GM23338 (cell line): ENCODE results near the gene CCDC120. TPM values are rescaled to one million over a fixed set of nuclear protein-coding genes. Genes with fewer than 3 reads are reported as not detected.

Experiments used
- ATAC-seq: fragments of 200-7000 bp; cut with Tn5 transposase; 3 replicates; pipeline ENCODE4 v1.9.1; 2020
- DNase-seq: peaks from one replicate; pipeline ENCODE4 v3.0.0-alpha.2; 2015; ENCODE audit warnings: low spot score
- H2AFZ ChIP-seq: fragments of 200-600 bp; sonication (generic); 2 replicates; pipeline ENCODE4 v1.8.0; 2016; ENCODE audit warnings: antibody characterized with exemption, mild to moderate bottlenecking, moderate library complexity
- H3F3A ChIP-seq: fragments of 200-600 bp; sonication (generic); replicated peaks from 2 replicates; pipeline ENCODE4 v1.8.0; 2017; ENCODE audit warnings: antibody characterized with exemption, mixed run types, low read depth
- H3K27ac ChIP-seq: fragments of 200-600 bp; sonication (generic); 2 replicates; pipeline ENCODE4 v1.6.1; 2016; ENCODE audit warnings: low read depth
- H3K27me3 ChIP-seq: fragments of 200-600 bp; sonication (generic); 2 replicates; pipeline ENCODE4 v1.8.0; 2016; ENCODE audit warnings: mild to moderate bottlenecking, mixed run types, moderate library complexity; ENCODE audit not compliant: insufficient read depth
- H3K36me3 ChIP-seq: fragments of 200-600 bp; sonication (generic); 2 replicates; pipeline ENCODE4 v1.8.0; 2016; ENCODE audit warnings: mild to moderate bottlenecking; ENCODE audit not compliant: insufficient read depth
- H3K4me1 ChIP-seq: fragments of 200-600 bp; sonication (generic); 2 replicates; pipeline ENCODE4 v1.8.0; 2016; ENCODE audit warnings: mild to moderate bottlenecking, moderate library complexity; ENCODE audit not compliant: insufficient read depth
- H3K4me2 ChIP-seq: fragments of 200-600 bp; sonication (generic); 2 replicates; pipeline ENCODE4 v1.7.1; 2017; ENCODE audit warnings: mixed run types
- H3K4me3 ChIP-seq: fragments of 200-600 bp; sonication (generic); 2 replicates; pipeline ENCODE4 v1.6.1; 2016; ENCODE audit warnings: mixed run types
- H3K79me2 ChIP-seq: fragments of 200-600 bp; sonication (generic); replicated peaks from 2 replicates; pipeline ENCODE4 v1.8.0; 2017; ENCODE audit warnings: mild to moderate bottlenecking; ENCODE audit not compliant: insufficient read depth
- H3K9me2 ChIP-seq: fragments of 200-600 bp; sonication (generic); 2 replicates; pipeline ENCODE4 v1.8.0; 2017; ENCODE audit not compliant: insufficient read depth
- H4K20me1 ChIP-seq: fragments of 200-600 bp; sonication (generic); replicated peaks from 2 replicates; pipeline ENCODE4 v1.8.0; 2017; ENCODE audit warnings: mild to moderate bottlenecking; ENCODE audit not compliant: insufficient read depth
- H3K27ac Mint-ChIP-seq: 2 replicates; pipeline ENCODE4 v1.8.0; 2020; ENCODE audit warnings: inconsistent platforms, mild to moderate bottlenecking, moderate library complexity, mixed read lengths
- H3K27me3 Mint-ChIP-seq: 3 replicates; pipeline ENCODE4 v1.8.0; 2022; ENCODE audit warnings: low read depth, mild to moderate bottlenecking, moderate library complexity, mixed read lengths, inconsistent platforms; ENCODE audit not compliant: insufficient read depth, poor library complexity
- H3K36me3 Mint-ChIP-seq: 3 replicates; pipeline ENCODE4 v1.8.0; 2021; ENCODE audit warnings: low read depth, mild to moderate bottlenecking, inconsistent platforms, moderate library complexity, mixed read lengths
- H3K4me1 Mint-ChIP-seq: 3 replicates; pipeline ENCODE4 v1.8.0; 2020; ENCODE audit warnings: mild to moderate bottlenecking, inconsistent platforms, mixed read lengths
- H3K4me3 Mint-ChIP-seq: 3 replicates; pipeline ENCODE4 v1.8.0; 2021; ENCODE audit warnings: moderate library complexity, mild to moderate bottlenecking, inconsistent platforms, mixed read lengths
- H3K9me3 Mint-ChIP-seq: 3 replicates; pipeline ENCODE4 v1.8.0; 2020; ENCODE audit warnings: moderate library complexity, mild to moderate bottlenecking, inconsistent platforms, mixed read lengths
- CREB1 ChIP-seq: fragments of 250-450 bp; sonication (Bioruptor Pico); IDR thresholded peaks from 2 replicates; pipeline ENCODE4 v1.5.0; 2020; ENCODE audit warnings: low read depth, mild to moderate bottlenecking, moderate library complexity
- ETS1 ChIP-seq: IDR thresholded peaks from 2 replicates; pipeline ENCODE4 v1.6.1; 2016; ENCODE audit warnings: antibody characterized with exemption
- JUNB ChIP-seq: IDR thresholded peaks from one replicate; pipeline ENCODE4 v1.6.1; 2016; ENCODE audit warnings: antibody characterized with exemption; ENCODE audit not compliant: unreplicated experiment
- polyA plus RNA-seq: library from polyadenylated mRNA; unstranded; fragments of >200 nt; fragmentation: Nextera tagmentation; extraction: Ambion mirVana; gene quantifications from 2 replicates; pipeline ENCODE4 v1.2.1, GENCODE V29; 2016
- total RNA-seq: library from RNA; depleted of rRNA; stranded (reverse); fragments of >200 nt; shearing (Covaris generic); gene quantifications from 2 replicates; pipeline ENCODE4 v1.2.3, GENCODE V29; 2014
- TF ChIP-seq, protein P1 (sequence below): fragments of 250-450 bp; sonication (Bioruptor Pico); IDR thresholded peaks from 2 replicates; pipeline ENCODE4 v1.5.0; 2020; ENCODE audit warnings: mild to moderate bottlenecking, moderate library complexity
- TF ChIP-seq, protein P2 (sequence below), 2 experiments: fragments of 200-600 bp in 1 of 2; sonication (generic) in 1 of 2; conservative IDR thresholded peaks; 2 replicates each; pipeline versions ENCODE4 v1.5.1 to v1.6.1; 2016 to 2017; ENCODE audit warnings: antibody characterized with exemption in 2 of 2, low read depth in 2 of 2, mild to moderate bottlenecking in 2 of 2, moderate library complexity in 1 of 2

The CCDC120 gene
- total and polyA plus RNA-seq, 2 experiments from 2014 or later, result 3.3 to 9.9 TPM

- Mint-ChIP-seq H3K9me3 (no peaks in the 10 kb centered on the region; the same call in 2 of the 3 replicates), H3K4me1 (peaks cover 7% of the 10 kb centered on the region), H3K27me3 (peaks cover 9% of the 10 kb centered on the region), H3K4me3 (no peak overlapping the region), H3K36me3 (no peaks in the 10 kb centered on the region; the same call in 2 of the 3 replicates), H3K27ac (no peak overlapping the region)
- Histone ChIP-seq H3K4me1 (no peaks in the 10 kb centered on the region), H2AFZ (no peak overlapping the region), H3K4me2 (no peak overlapping the region), H3K4me3 (no peak overlapping the region), H3K9me2 (no peaks in the 10 kb centered on the region), H3F3A (no peaks in the 10 kb centered on the region), H4K20me1 (no peaks in the 10 kb centered on the region), H3K27ac (no peak overlapping the region), H3K36me3 (no peaks in the 10 kb centered on the region), H3K79me2 (no peaks in the 10 kb centered on the region), H3K27me3 (no peaks in the 10 kb centered on the region)
- ATAC-seq (no peak), DNase-seq (no peak)
- TF ChIP-seq, protein P1, sequence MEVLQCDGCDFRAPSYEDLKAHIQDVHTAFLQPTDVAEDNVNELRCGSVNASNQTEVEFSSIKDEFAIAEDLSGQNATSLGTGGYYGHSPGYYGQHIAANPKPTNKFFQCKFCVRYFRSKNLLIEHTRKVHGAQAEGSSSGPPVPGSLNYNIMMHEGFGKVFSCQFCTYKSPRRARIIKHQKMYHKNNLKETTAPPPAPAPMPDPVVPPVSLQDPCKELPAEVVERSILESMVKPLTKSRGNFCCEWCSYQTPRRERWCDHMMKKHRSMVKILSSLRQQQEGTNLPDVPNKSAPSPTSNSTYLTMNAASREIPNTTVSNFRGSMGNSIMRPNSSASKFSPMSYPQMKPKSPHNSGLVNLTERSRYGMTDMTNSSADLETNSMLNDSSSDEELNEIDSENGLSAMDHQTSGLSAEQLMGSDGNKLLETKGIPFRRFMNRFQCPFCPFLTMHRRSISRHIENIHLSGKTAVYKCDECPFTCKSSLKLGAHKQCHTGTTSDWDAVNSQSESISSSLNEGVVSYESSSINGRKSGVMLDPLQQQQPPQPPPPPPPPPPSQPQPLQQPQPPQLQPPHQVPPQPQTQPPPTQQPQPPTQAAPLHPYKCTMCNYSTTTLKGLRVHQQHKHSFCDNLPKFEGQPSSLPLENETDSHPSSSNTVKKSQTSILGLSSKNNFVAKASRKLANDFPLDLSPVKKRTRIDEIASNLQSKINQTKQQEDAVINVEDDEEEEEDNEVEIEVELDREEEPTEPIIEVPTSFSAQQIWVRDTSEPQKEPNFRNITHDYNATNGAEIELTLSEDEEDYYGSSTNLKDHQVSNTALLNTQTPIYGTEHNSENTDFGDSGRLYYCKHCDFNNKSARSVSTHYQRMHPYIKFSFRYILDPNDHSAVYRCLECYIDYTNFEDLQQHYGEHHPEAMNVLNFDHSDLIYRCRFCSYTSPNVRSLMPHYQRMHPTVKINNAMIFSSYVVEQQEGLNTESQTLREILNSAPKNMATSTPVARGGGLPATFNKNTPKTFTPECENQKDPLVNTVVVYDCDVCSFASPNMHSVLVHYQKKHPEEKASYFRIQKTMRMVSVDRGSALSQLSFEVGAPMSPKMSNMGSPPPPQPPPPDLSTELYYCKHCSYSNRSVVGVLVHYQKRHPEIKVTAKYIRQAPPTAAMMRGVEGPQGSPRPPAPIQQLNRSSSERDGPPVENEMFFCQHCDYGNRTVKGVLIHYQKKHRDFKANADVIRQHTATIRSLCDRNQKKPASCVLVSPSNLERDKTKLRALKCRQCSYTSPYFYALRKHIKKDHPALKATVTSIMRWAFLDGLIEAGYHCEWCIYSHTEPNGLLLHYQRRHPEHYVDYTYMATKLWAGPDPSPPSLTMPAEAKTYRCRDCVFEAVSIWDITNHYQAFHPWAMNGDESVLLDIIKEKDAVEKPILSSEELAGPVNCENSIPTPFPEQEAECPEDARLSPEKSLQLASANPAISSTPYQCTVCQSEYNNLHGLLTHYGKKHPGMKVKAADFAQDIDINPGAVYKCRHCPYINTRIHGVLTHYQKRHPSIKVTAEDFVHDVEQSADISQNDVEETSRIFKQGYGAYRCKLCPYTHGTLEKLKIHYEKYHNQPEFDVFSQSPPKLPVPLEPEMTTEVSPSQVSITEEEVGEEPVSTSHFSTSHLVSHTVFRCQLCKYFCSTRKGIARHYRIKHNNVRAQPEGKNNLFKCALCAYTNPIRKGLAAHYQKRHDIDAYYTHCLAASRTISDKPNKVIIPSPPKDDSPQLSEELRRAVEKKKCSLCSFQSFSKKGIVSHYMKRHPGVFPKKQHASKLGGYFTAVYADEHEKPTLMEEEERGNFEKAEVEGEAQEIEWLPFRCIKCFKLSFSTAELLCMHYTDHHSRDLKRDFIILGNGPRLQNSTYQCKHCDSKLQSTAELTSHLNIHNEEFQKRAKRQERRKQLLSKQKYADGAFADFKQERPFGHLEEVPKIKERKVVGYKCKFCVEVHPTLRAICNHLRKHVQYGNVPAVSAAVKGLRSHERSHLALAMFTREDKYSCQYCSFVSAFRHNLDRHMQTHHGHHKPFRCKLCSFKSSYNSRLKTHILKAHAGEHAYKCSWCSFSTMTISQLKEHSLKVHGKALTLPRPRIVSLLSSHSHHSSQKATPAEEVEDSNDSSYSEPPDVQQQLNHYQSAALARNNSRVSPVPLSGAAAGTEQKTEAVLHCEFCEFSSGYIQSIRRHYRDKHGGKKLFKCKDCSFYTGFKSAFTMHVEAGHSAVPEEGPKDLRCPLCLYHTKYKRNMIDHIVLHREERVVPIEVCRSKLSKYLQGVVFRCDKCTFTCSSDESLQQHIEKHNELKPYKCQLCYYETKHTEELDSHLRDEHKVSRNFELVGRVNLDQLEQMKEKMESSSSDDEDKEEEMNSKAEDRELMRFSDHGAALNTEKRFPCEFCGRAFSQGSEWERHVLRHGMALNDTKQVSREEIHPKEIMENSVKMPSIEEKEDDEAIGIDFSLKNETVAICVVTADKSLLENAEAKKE (CRISPR knock-in tag), result no peak
- TF ChIP-seq ETS1, result no peak
- no peak for TF ChIP-seq JUNB
- TF ChIP-seq, protein P2, sequence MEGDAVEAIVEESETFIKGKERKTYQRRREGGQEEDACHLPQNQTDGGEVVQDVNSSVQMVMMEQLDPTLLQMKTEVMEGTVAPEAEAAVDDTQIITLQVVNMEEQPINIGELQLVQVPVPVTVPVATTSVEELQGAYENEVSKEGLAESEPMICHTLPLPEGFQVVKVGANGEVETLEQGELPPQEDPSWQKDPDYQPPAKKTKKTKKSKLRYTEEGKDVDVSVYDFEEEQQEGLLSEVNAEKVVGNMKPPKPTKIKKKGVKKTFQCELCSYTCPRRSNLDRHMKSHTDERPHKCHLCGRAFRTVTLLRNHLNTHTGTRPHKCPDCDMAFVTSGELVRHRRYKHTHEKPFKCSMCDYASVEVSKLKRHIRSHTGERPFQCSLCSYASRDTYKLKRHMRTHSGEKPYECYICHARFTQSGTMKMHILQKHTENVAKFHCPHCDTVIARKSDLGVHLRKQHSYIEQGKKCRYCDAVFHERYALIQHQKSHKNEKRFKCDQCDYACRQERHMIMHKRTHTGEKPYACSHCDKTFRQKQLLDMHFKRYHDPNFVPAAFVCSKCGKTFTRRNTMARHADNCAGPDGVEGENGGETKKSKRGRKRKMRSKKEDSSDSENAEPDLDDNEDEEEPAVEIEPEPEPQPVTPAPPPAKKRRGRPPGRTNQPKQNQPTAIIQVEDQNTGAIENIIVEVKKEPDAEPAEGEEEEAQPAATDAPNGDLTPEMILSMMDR (conservative IDR thresholded peaks at IDR 0.05; ENCODE audit: low read depth in 2 of 2), result peak in 1 of 2 experiments; percentile 22; a peak in 1 of 4 replicates
- no peak for TF ChIP-seq CREB1 (CRISPR knock-in tag)
Observed at GRCh38 chrX:49067285-49068120, 8.7 kb downstream of the CCDC120 start.
